Prostate gland (tissue), 2 donors: ENCODE data around the gene RBPJ. TPM values are rescaled to one million over a fixed set of nuclear protein-coding genes. Genes with fewer than 3 reads are reported as not detected.

Source experiments
- DNase-seq: peaks from one replicate; pipeline ENCODE4 v3.0.0-alpha.2; 2019; ENCODE audit warnings: low spot score
- H3K27ac ChIP-seq, 2 donors: fragments of 200-600 bp; sonication (generic); 2 replicates each; pipeline ENCODE4 v1.5.1; 2017 to 2019
- H3K27me3 ChIP-seq: fragments of 200-600 bp; sonication (generic); replicated peaks from 2 replicates; pipeline ENCODE4 v1.5.1; 2019; ENCODE audit not compliant: insufficient read depth
- H3K36me3 ChIP-seq, 2 donors: fragments of 200-600 bp; sonication (generic); 1 replicate in 1 of 2; 2 replicates in 1 of 2; pipeline versions ENCODE4 v1.5.1 to v1.8.1; 2017 to 2019
- H3K4me1 ChIP-seq: fragments of 200-600 bp; sonication (generic); replicated peaks from 2 replicates; pipeline ENCODE4 v1.5.1; 2019
- H3K4me3 ChIP-seq, 2 donors: fragments of 200-600 bp; sonication (generic); 2 replicates each; pipeline ENCODE4 v1.5.1; 2017 to 2019
- H3K9me3 ChIP-seq: fragments of 200-600 bp; sonication (generic); 2 replicates; pipeline ENCODE4 v1.5.1; 2017
- CTCF ChIP-seq, 4 experiments: fragments of 200-600 bp in 2 of 4; fragments of 450-650 bp in 2 of 4; sonication (generic) in 2 of 4; IDR thresholded peaks; 1 replicate in 3 of 4; 2 replicates in 1 of 4; pipeline ENCODE4 v1.5.1; 2016 to 2019; ENCODE audit warnings: antibody characterized with exemption in 4 of 4, mild to moderate bottlenecking in 2 of 4, moderate library complexity in 2 of 4
- POLR2A ChIP-seq: fragments of 450-650 bp; IDR thresholded peaks from one replicate; pipeline ENCODE4 v1.6.1; 2016; ENCODE audit warnings: antibody characterized with exemption, mild to moderate bottlenecking
- POLR2AphosphoS5 ChIP-seq: sonication (generic); formaldehyde crosslinking; IDR thresholded peaks from one replicate; pipeline ENCODE4 v1.6.1; 2017; ENCODE audit warnings: antibody characterized with exemption
- WGBS: methylation state at CpG from one replicate; pipeline ENCODE4 v1.1.5; 2018; 5-methylcytosine and 5-hydroxymethylcytosine counted together
- intact Hi-C: fragments of 100-400 bp; cut with DNase I; formaldehyde crosslinking; loops from one replicate; pipeline ENCODE4 v1.14.2; 2022
- total RNA-seq, 2 donors: library from RNA; depleted of rRNA; stranded (reverse); fragments of >200 nt; gene quantifications; one replicate each; pipeline ENCODE4 v1.1.0, GENCODE V29; 2016

The RBPJ gene
- total RNA-seq, 2 donors from 2014 or later = 36.0 to 130 TPM

DNA sequence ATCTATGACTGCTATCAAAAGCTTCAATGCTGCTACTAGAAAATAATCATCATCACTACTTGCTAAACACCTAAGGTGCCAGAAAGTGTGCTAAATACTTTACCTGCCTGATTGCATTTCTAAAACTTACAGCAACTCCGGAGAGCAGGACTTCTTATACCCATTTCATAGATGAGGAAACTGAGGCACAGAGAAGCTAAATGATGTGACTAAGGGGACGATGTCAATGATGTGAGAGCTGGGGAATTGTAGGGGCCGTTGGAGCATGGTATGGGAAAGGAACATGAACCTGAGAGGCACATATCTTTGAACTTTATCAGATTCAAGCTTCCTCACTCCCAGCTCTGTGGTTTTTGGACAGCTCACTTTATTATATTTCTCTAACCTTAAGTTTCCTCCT, 130.8 kb downstream of the RBPJ start:
- no peak for DNase-seq
- Histone ChIP-seq H3K36me3 (no peaks in the 10 kb centered on the region), H3K4me1 (no peaks in the 10 kb centered on the region), H3K27me3 (no peaks in the 10 kb centered on the region), H3K4me3 (no peak overlapping the region), H3K27ac (peak overlapping the region in 1 of 2 donors; percentile 55), H3K9me3 (no peaks in the 10 kb centered on the region)
- intact Hi-C loops = no loop called here
- TF ChIP-seq POLR2A = no peak
- TF ChIP-seq CTCF (IDR thresholded peaks at IDR 0.05) = no peak
- TF ChIP-seq POLR2AphosphoS5 = no peak
- WGBS = 68% methylated on average over 3 of the region's 3 CpGs

- 37% methylated on average over 15 of the region's 15 CpGs for WGBS
- Histone ChIP-seq H3K4me3 (no peak overlapping the region), H3K9me3 (no peaks in the 10 kb centered on the region), H3K36me3 (no peaks in the 10 kb centered on the region), H3K4me1 (no peaks in the 10 kb centered on the region), H3K27me3 (no peaks in the 10 kb centered on the region), H3K27ac (peak overlapping the region; percentile 14 to 55)
- peak; percentile 35 for TF ChIP-seq POLR2AphosphoS5
- TF ChIP-seq CTCF (IDR thresholded peaks at IDR 0.05) = no peak
- intact Hi-C loops = no loop called here
- peak; percentile 32 for DNase-seq
These were observed 132.0 kb downstream of the RBPJ start for GRCh38 chr4:26452565-26453531.

GRCh38 chr4:26454961-26455360, 134.1 kb downstream of the RBPJ start:
- TF ChIP-seq CTCF (IDR thresholded peaks at IDR 0.05) (no peak), POLR2AphosphoS5 (no peak)
- Histone ChIP-seq H3K27me3 (no peaks in the 10 kb centered on the region), H3K36me3 (no peaks in the 10 kb centered on the region), H3K4me1 (no peaks in the 10 kb centered on the region), H3K9me3 (no peaks in the 10 kb centered on the region), H3K27ac (no peak overlapping the region), H3K4me3 (no peak overlapping the region)
- 98% methylated on average over 3 of the region's 3 CpGs for WGBS
- intact Hi-C loops = no loop called here
- no peak for DNase-seq

DNA sequence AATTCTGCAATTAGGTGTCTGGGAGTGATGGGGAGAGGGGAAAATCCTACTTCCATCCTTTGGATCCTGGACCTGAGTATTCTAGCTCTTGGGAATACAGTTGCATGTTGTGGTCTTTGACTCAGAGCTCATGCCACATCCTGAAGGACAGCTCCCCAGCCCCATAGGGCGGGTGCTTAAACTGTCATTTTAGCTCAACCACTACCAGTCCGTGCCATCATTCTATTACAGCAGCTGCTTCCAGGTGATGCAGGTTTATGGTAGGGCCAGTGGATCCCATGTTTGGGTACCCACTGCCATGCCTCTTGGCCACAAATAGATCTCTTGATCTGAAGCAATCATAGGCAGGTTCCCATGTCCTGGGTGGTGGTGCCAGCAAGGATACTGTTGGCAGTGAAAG, 134.8 kb downstream of the RBPJ start:
- intact Hi-C loops = no loop called here
- Histone ChIP-seq H3K27ac (no peak overlapping the region), H3K4me3 (no peak overlapping the region), H3K9me3 (no peaks in the 10 kb centered on the region), H3K4me1 (no peaks in the 10 kb centered on the region), H3K36me3 (no peaks in the 10 kb centered on the region), H3K27me3 (no peaks in the 10 kb centered on the region)
- WGBS = 98% methylated on average over 2 of the region's 2 CpGs
- TF ChIP-seq POLR2A (no peak), POLR2AphosphoS5 (no peak), CTCF (IDR thresholded peaks at IDR 0.05) (no peak)
- DNase-seq = no peak

- H3K27ac ChIP-seq = no peak overlapping the region
- no peaks in the 10 kb centered on the region for H3K9me3 ChIP-seq
- no peak overlapping the region for H3K4me3 ChIP-seq
- no peaks in the 10 kb centered on the region for H3K4me1 ChIP-seq
- no peak for TF ChIP-seq CTCF (IDR thresholded peaks at IDR 0.05)
- no peak for TF ChIP-seq POLR2AphosphoS5
- TF ChIP-seq POLR2A = no peak
- intact Hi-C loops = no loop called here
- no peaks in the 10 kb centered on the region for H3K27me3 ChIP-seq
- WGBS = 93% methylated on average over 6 of the region's 6 CpGs
- no peaks in the 10 kb centered on the region for H3K36me3 ChIP-seq
- DNase-seq = no peak
These were observed 136.6 kb downstream of the RBPJ start for GRCh38 chr4:26457412-26457811.
